K562 (cell line): ENCODE data around the gene AMFR. TPM values are rescaled to one million over a fixed set of nuclear protein-coding genes. Genes with fewer than 3 reads are reported as not detected.

Experiments
- ATAC-seq: fragments of 200-7000 bp; cut with Tn5 transposase; 3 replicates; pipeline ENCODE4 v1.9.1; 2020; ENCODE audit warnings: moderate library complexity
- BruUV-seq: library from RNA; stranded (reverse); fragments of 400-500 nt; replicated peaks from 2 replicates; lab custom pipeline; 2021; lab: Mats Ljungman, UMichigan
- CTCF ChIA-PET: fragments of 300-600 bp; formaldehyde crosslinking; extraction: SDS; loops from one replicate; lab custom pipeline; 2021; ENCODE audit warnings: low intra/inter-chr PET ratio; lab: Yijun Ruan, JAX
- POLR2A ChIA-PET: fragments of 300-600, 350-650 bp; sonication (Branson Sonifier 250); formaldehyde crosslinking; extraction: SDS; loops from one replicate; lab custom pipeline; 2021; ENCODE audit warnings: antibody characterized with exemption, inconsistent platforms; lab: Yijun Ruan, JAX
- DNase-seq, 4 experiments: peaks; one replicate each; pipeline versions ENCODE4 v3.0.0 to v3.0.0-alpha.2; 2011 to 2018; ENCODE audit warnings: low spot score in 3 of 4, mixed read lengths in 3 of 4; ENCODE audit errors: extremely low read depth in 1 of 4
- FAIRE-seq: peaks from 2 replicates; lab custom pipeline; 2011; peaks lifted over from hg19 to GRCh38; lab: Jason Lieb, UNC
- H2AFZ ChIP-seq: 2 replicates; pipeline ENCODE4 v1.6.0; 2011; ENCODE audit warnings: low read depth, low read length, control low read depth, inconsistent platforms
- H3K27ac ChIP-seq: fragments of 200-600 bp; 3 replicates; pipeline ENCODE4 v1.8.0; 2011; ENCODE audit warnings: low read depth, mild to moderate bottlenecking, control low read depth, inconsistent platforms, low read length, moderate library complexity, mixed read lengths; ENCODE audit errors: extremely low read depth
- H3K27me3 ChIP-seq, 2 experiments: fragments of 300-600 bp in 1 of 2; 2 replicates in 1 of 2; 3 replicates in 1 of 2; pipeline versions ENCODE4 v1.6.0 to v1.8.0; 2011; ENCODE audit warnings: inconsistent platforms in 2 of 2, low read length in 2 of 2, mild to moderate bottlenecking in 1 of 2, mixed read lengths in 1 of 2, moderate library complexity in 1 of 2; ENCODE audit not compliant: control insufficient read depth in 2 of 2, insufficient read depth in 2 of 2
- H3K36me3 ChIP-seq: fragments of 300-600 bp; 3 replicates; pipeline ENCODE4 v1.8.0; 2011; ENCODE audit warnings: mild to moderate bottlenecking, low read length, inconsistent platforms; ENCODE audit not compliant: control insufficient read depth, insufficient read depth
- H3K4me1 ChIP-seq, 2 experiments: fragments of 200-600 bp in 1 of 2; replicated peaks in 1 of 2; 2 replicates in 1 of 2; 3 replicates in 1 of 2; pipeline versions ENCODE4 v1.5.1 to v1.8.0; 2011; ENCODE audit warnings: inconsistent platforms in 2 of 2, low read length in 2 of 2, mild to moderate bottlenecking in 1 of 2, mixed read lengths in 1 of 2, moderate library complexity in 1 of 2; ENCODE audit not compliant: control insufficient read depth in 2 of 2, insufficient read depth in 2 of 2
- H3K4me2 ChIP-seq: 2 replicates; pipeline ENCODE4 v1.6.1; 2011; ENCODE audit warnings: low read length, control low read depth, inconsistent platforms, mixed read lengths; ENCODE audit not compliant: insufficient read depth
- H3K4me3 ChIP-seq: fragments of 200-600 bp; sonication (generic), shearing (Covaris generic); 2 replicates; pipeline ENCODE4 v1.5.1; 2016; ENCODE audit warnings: control low read depth, inconsistent platforms
- H3K79me2 ChIP-seq: fragments of 200-600 bp; 3 replicates; pipeline ENCODE4 v1.8.0; 2011; ENCODE audit warnings: low read length, inconsistent platforms; ENCODE audit not compliant: control insufficient read depth, insufficient read depth
- H3K9ac ChIP-seq, 2 experiments: 2 replicates each; pipeline versions ENCODE4 v1.6.0 to v1.6.1; 2011; ENCODE audit warnings: low read depth in 2 of 2, low read length in 2 of 2, control low read depth in 1 of 2, inconsistent platforms in 1 of 2, mild to moderate bottlenecking in 1 of 2, mixed read lengths in 1 of 2; ENCODE audit not compliant: insufficient read depth in 1 of 2
- H3K9me1 ChIP-seq: one replicate; pipeline ENCODE4 v1.6.0; 2011; ENCODE audit warnings: inconsistent platforms, mild to moderate bottlenecking, low read length, moderate library complexity; ENCODE audit not compliant: control insufficient read depth, insufficient read depth
- H3K9me3 ChIP-seq: replicated peaks from 2 replicates; pipeline ENCODE4 v1.5.1; 2011; ENCODE audit warnings: low read depth, low read length, inconsistent platforms; ENCODE audit not compliant: control insufficient read depth, insufficient read depth
- H4K20me1 ChIP-seq: replicated peaks from 2 replicates; pipeline ENCODE4 v1.6.1; 2011; ENCODE audit warnings: low read length, inconsistent platforms, mixed read lengths; ENCODE audit not compliant: control insufficient read depth, insufficient read depth
- ATF3 ChIP-seq, 2 experiments: fragments of 450-650 bp in 1 of 2; sonication (generic) in 1 of 2; formaldehyde crosslinking in 1 of 2; IDR thresholded peaks in 1 of 2; conservative IDR thresholded peaks in 1 of 2; 2 replicates each; pipeline versions ENCODE4 v1.6.1 to v1.8.1; 2016 to 2023; ENCODE audit warnings: mild to moderate bottlenecking in 2 of 2, moderate library complexity in 2 of 2, inconsistent platforms in 1 of 2, missing genetic modification reagents in 1 of 2
- CBFA2T3 ChIP-seq: fragments of 450-650 bp; IDR thresholded peaks from 2 replicates; pipeline ENCODE4 v1.6.1; 2017
- POLR2A ChIP-seq: fragments of 450-650 bp; conservative IDR thresholded peaks from 2 replicates; pipeline ENCODE4 v1.6.1; 2016
- PTBP1 ChIP-seq: fragments of 200-400 bp; formaldehyde crosslinking; IDR thresholded peaks from 2 replicates; pipeline ENCODE4 v1.6.1; 2017; ENCODE audit warnings: low read depth, low read length
- RBFOX2 ChIP-seq: fragments of 200-400 bp; formaldehyde crosslinking; IDR thresholded peaks from 2 replicates; pipeline ENCODE4 v1.6.1; 2017; ENCODE audit warnings: low read depth, mild to moderate bottlenecking, low read length, moderate library complexity
- SMAD4 ChIP-seq: fragments of 250-450 bp; sonication (Bioruptor Pico); conservative IDR thresholded peaks from 2 replicates; pipeline ENCODE4 v1.8.0; 2021; ENCODE audit warnings: inconsistent platforms, mild to moderate bottlenecking, moderate library complexity
- TARDBP ChIP-seq: fragments of 450-650 bp; IDR thresholded peaks from 2 replicates; pipeline ENCODE4 v1.6.1; 2016
- TRIM24 ChIP-seq, 2 experiments: fragments of 450-650 bp; IDR thresholded peaks; 2 replicates each; pipeline ENCODE4 v1.6.1; 2016
- TRIM28 ChIP-seq: fragments of 450-650 bp; IDR thresholded peaks from 2 replicates; pipeline ENCODE4 v1.6.1; 2017
- ZBTB17 ChIP-seq: fragments of 450-650 bp; formaldehyde crosslinking; IDR thresholded peaks from 2 replicates; pipeline ENCODE4 v1.4.0; 2020; ENCODE audit warnings: mild to moderate bottlenecking
- ZNF175 ChIP-seq: fragments of 200-800 bp; sonication (Bioruptor generic); IDR thresholded peaks from 2 replicates; pipeline ENCODE4 v1.6.1; 2016; ENCODE audit warnings: low read depth, mild to moderate bottlenecking, missing genetic modification characterization, missing compliant biosample characterization
- ZNF3 ChIP-seq: fragments of 250-450 bp; sonication (Bioruptor Pico); IDR thresholded peaks from 2 replicates; pipeline ENCODE4 v1.5.0; 2021; ENCODE audit warnings: mild to moderate bottlenecking, moderate library complexity
- ZNF395 ChIP-seq: fragments of 200-800 bp; sonication (Bioruptor generic); IDR thresholded peaks from 2 replicates; pipeline ENCODE4 v1.6.1; 2017; ENCODE audit warnings: missing genetic modification characterization, missing compliant biosample characterization
- ZNF408 ChIP-seq: fragments of 250-450 bp; sonication (Bioruptor Pico); IDR thresholded peaks from 2 replicates; pipeline ENCODE4 v1.4.0; 2020; ENCODE audit warnings: low read depth, mild to moderate bottlenecking, moderate library complexity
- ZNF507 ChIP-seq: conservative IDR thresholded peaks from 2 replicates; pipeline ENCODE4 v1.6.1; 2017; ENCODE audit warnings: missing genetic modification characterization, missing compliant biosample characterization
- ZNF75A ChIP-seq: fragments of 450-650 bp; formaldehyde crosslinking; IDR thresholded peaks from 2 replicates; pipeline ENCODE4 v1.4.0; 2020; ENCODE audit warnings: mild to moderate bottlenecking
- WGBS: fragments of 100-300 bp; shearing (Covaris generic); methylation state at CpG from one replicate; pipeline ENCODE4 v1.1.6; 2016; ENCODE audit warnings: low coverage, mixed read lengths; ENCODE audit not compliant: insufficient coverage; ENCODE audit errors: missing lambda C conversion rate; 5-methylcytosine and 5-hydroxymethylcytosine counted together
- in situ Hi-C: fragments of 300-500 bp; cut with MboI; formaldehyde crosslinking; loops from 4 replicates; pipeline ENCODE4 v1.15.0; 2018; ENCODE audit warnings: inconsistent platforms, mixed read lengths
- intact Hi-C: fragments of 100-400 bp; cut with micrococcal nuclease; formaldehyde crosslinking; loops from 2 replicates; pipeline ENCODE4 v1.14.2; 2022
- polyA plus RNA-seq, 8 experiments: library from polyadenylated mRNA; depleted of rRNA in 4 of 8; stranded (reverse) in 5 of 8; unstranded in 3 of 8; fragments of >200 nt; fragmentation: Nextera tagmentation in 2 of 8; fragmentation: Illumina TruSeq in 1 of 8; extraction: Ambion mirVana in 2 of 8; extraction: Trizol in 1 of 8; gene quantifications; 2 replicates each; pipeline versions ENCODE4 v1.2.1 to v1.2.3, GENCODE V29; 2011 to 2014; ENCODE audit warnings: inconsistent platforms in 1 of 8, missing spikeins in 1 of 8
- total RNA-seq, 7 experiments: library from RNA; depleted of rRNA in 6 of 7; stranded (reverse); fragments of >200 nt in 6 of 7; fragmentation: Illumina TruSeq in 2 of 7; extraction: Trizol in 2 of 7; gene quantifications; 2 replicates each; pipeline versions ENCODE4 v1.2.1 to v1.2.3, GENCODE V29; 2011 to 2021; ENCODE audit warnings: low replicate concordance in 1 of 7
- TF ChIP-seq, protein P1 (sequence below): fragments of 250-450 bp; sonication (Bioruptor Pico); IDR thresholded peaks from 2 replicates; pipeline ENCODE4 v1.8.0; 2022; ENCODE audit warnings: inconsistent platforms, mild to moderate bottlenecking, moderate library complexity, borderline replicate concordance
- TF ChIP-seq, protein P2 (sequence below): fragments of 250-450 bp; sonication (Bioruptor Pico); IDR thresholded peaks from 2 replicates; pipeline ENCODE4 v1.8.0; 2022; ENCODE audit warnings: moderate library complexity, mild to moderate bottlenecking, inconsistent platforms

Gene AMFR
- total and polyA plus RNA-seq, 9 of the 15 experiments (the other 6 are each of a cell fraction or from before 2014, with no cell fraction given) = 15.6 to 113 (median 58.4) TPM

GRCh38 chr16:56314244-56314850 is 111.0 kb downstream of the AMFR start:
- FAIRE-seq = no peak
- TF ChIP-seq ZNF75A (CRISPR knock-in tag) = 0 out of 2 replicates have a peak, but pooled peaks have one; percentile 41
- TF ChIP-seq SMAD4 (CRISPR knock-in tag) = peak; percentile 71
- TF ChIP-seq, protein P1, sequence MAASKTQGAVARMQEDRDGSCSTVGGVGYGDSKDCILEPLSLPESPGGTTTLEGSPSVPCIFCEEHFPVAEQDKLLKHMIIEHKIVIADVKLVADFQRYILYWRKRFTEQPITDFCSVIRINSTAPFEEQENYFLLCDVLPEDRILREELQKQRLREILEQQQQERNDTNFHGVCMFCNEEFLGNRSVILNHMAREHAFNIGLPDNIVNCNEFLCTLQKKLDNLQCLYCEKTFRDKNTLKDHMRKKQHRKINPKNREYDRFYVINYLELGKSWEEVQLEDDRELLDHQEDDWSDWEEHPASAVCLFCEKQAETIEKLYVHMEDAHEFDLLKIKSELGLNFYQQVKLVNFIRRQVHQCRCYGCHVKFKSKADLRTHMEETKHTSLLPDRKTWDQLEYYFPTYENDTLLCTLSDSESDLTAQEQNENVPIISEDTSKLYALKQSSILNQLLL (CRISPR knock-in tag) = no peak
- TF ChIP-seq POLR2A = no peak
- peak; percentile 37; the same call in 1 of the 2 replicates for TF ChIP-seq ATF3 (IDR thresholded peaks at IDR 0.05)
- no peak for TF ChIP-seq ATF3 (CRISPR knock-in tag; conservative IDR thresholded peaks at IDR 0.05)
- no peak for TF ChIP-seq TRIM28
- TF ChIP-seq ZBTB17 (CRISPR knock-in tag) = no peak
- no peak for TF ChIP-seq ZNF408 (CRISPR knock-in tag)
- TF ChIP-seq RBFOX2 = 0 out of 2 replicates have a peak, but pooled peaks have one; percentile 24
- no peak for TF ChIP-seq TARDBP
- TF ChIP-seq CBFA2T3 = no peak
- TF ChIP-seq ZNF507 (tag) = no peak
- 0 out of 2 replicates have a peak, but pooled peaks have one; percentile 86 for TF ChIP-seq ZNF175 (CRISPR knock-in tag)
- TF ChIP-seq, protein P2, sequence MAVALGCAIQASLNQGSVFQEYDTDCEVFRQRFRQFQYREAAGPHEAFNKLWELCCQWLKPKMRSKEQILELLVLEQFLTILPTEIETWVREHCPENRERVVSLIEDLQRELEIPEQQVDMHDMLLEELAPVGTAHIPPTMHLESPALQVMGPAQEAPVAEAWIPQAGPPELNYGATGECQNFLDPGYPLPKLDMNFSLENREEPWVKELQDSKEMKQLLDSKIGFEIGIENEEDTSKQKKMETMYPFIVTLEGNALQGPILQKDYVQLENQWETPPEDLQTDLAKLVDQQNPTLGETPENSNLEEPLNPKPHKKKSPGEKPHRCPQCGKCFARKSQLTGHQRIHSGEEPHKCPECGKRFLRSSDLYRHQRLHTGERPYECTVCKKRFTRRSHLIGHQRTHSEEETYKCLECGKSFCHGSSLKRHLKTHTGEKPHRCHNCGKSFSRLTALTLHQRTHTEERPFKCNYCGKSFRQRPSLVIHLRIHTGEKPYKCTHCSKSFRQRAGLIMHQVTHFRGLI = 0 out of 2 replicates have a peak, but pooled peaks have one; percentile 40
- TF ChIP-seq PTBP1 = no peak
- TF ChIP-seq ZNF395 (CRISPR knock-in tag) = peak; percentile 73; the same call in 1 of the 2 replicates
- no peak for TF ChIP-seq ZNF3
- TF ChIP-seq TRIM24 (IDR thresholded peaks at IDR 0.05) = peak; percentile 8 to 45; a peak in 2 of 4 replicates

More at GRCh38 chr16:56314244-56314850, 111.0 kb downstream of the AMFR start:
- Histone ChIP-seq H3K4me1 (peaks cover 0 to 15% of the 10 kb centered on the region in 2 experiments; a peak in 2 of 5 replicates), H3K27me3 (peaks cover 4 to 38% of the 10 kb centered on the region in 2 experiments; a peak in 4 of 5 replicates), H3K36me3 (no peaks in the 10 kb centered on the region), H3K4me2 (no peak overlapping the region), H3K4me3 (no peak overlapping the region), H2AFZ (no peak overlapping the region), H3K79me2 (no peaks in the 10 kb centered on the region), H4K20me1 (no peaks in the 10 kb centered on the region), H3K9me1 (no peaks in the 10 kb centered on the region), H3K9ac (no peak overlapping the region), H3K27ac (no peak overlapping the region), H3K9me3 (no peaks in the 10 kb centered on the region)
- DNase-seq (no peak), ATAC-seq (peak; percentile 16; the same call in 2 of the 3 replicates)
- ChIA-PET POLR2A (interaction anchor here (0.7 kb wide), 1 partner anchor 15 kb away, joined by 3 read pairs; no protein-coding TSS in a partner anchor), CTCF (no interaction called here)
- BruUV-seq = no TSS peak
- in situ Hi-C loops (loop anchor here (10.0 kb wide), 1 partner anchor 600 kb away; no protein-coding TSS in a partner anchor), intact Hi-C loops (loop anchor here (10.0 kb wide), 1 partner anchor 110 kb away; no protein-coding TSS in a partner anchor)
- WGBS = 7% methylated on average over 18 of the region's 18 CpGs
